Immature natural killer cell (primary cell): ENCODE results near the gene CLGN. TPM values are rescaled to one million over a fixed set of nuclear protein-coding genes. Genes with fewer than 3 reads are reported as not detected.
"Not testable (repeated sequence)": the region's sequence is repeated elsewhere in the genome, so short reads cannot be mapped to it uniquely, and the experiment has no call there.

ENCODE experiments used
- DNase-seq, 3 donors: peaks; one replicate each; pipeline ENCODE4 v3.0.0; 2022; ENCODE audit warnings: mixed read lengths in 1 of 3
- H3K27ac Mint-ChIP-seq, 6 donors: one replicate each; pipeline ENCODE4 v1.8.0; 2020; ENCODE audit warnings: mixed read lengths in 6 of 6, mild to moderate bottlenecking in 5 of 6, inconsistent platforms in 4 of 6, moderate library complexity in 3 of 6
- H3K27me3 Mint-ChIP-seq, 3 donors: one replicate each; pipeline ENCODE4 v1.8.0; 2020 to 2021; ENCODE audit warnings: low read depth in 3 of 3, mild to moderate bottlenecking in 3 of 3, mixed read lengths in 3 of 3, moderate library complexity in 3 of 3, inconsistent platforms in 1 of 3
- H3K36me3 Mint-ChIP-seq, 3 donors: one replicate each; pipeline ENCODE4 v1.8.0; 2020; ENCODE audit warnings: mixed read lengths in 3 of 3, inconsistent platforms in 2 of 3, mild to moderate bottlenecking in 2 of 3
- H3K4me1 Mint-ChIP-seq, 2 donors: one replicate each; pipeline ENCODE4 v1.8.0; 2020; ENCODE audit warnings: inconsistent platforms in 2 of 2, mild to moderate bottlenecking in 2 of 2, mixed read lengths in 2 of 2, moderate library complexity in 1 of 2
- H3K4me3 Mint-ChIP-seq, 5 donors: one replicate each; pipeline ENCODE4 v1.8.0; 2020; ENCODE audit warnings: mild to moderate bottlenecking in 5 of 5, mixed read lengths in 5 of 5, inconsistent platforms in 3 of 5, moderate library complexity in 3 of 5
- H3K9me3 Mint-ChIP-seq, 6 donors: one replicate each; pipeline ENCODE4 v1.8.0; 2020; ENCODE audit warnings: mild to moderate bottlenecking in 6 of 6, mixed read lengths in 6 of 6, inconsistent platforms in 4 of 6, moderate library complexity in 3 of 6
- polyA plus RNA-seq, 3 donors: library from polyadenylated mRNA; unstranded; fragments of 300-500 nt; fragmentation: Illumina TruSeq; gene quantifications; one replicate each; pipeline ENCODE4 v1.2.3, GENCODE V29; 2021

CLGN gene
- polyA plus RNA-seq, 3 donors from 2014 or later = not detected

DNA sequence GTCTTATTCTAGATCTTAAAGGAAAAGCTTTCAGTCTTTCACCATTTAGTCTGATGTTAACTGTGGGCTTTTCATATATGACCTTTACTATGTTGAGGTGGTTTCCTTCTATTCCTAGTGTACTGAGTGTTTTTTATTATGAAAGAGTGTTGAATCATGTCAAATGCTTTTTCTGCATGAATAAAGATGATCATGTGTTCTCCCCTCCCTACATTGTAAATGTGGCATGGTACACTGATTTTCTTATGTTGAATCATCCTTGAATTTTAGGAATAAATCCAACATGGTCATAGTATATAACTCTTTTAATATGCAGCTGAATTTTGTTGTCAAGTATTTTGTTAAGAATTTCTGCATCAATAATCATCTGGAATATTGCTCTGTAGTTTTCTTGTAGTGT lies 4.3 kb downstream of the CLGN start:
- Mint-ChIP-seq H3K36me3 (no peaks in the 10 kb centered on the region), H3K4me1 (peaks cover 7 to 15% of the 10 kb centered on the region in 2 donors), H3K9me3 (peaks cover 0 to 3% (median 0%) of the 10 kb centered on the region in 6 donors), H3K27ac (no peak overlapping the region), H3K27me3 (peaks cover 9 to 14% (median 9%) of the 10 kb centered on the region in 3 donors), H3K4me3 (no peak overlapping the region)
- DNase-seq = no peak

GRCh38 chr4:140413130-140413969 lies 14.1 kb downstream of the CLGN start:
- not testable (repeated sequence) for H3K27ac Mint-ChIP-seq, H3K4me1 Mint-ChIP-seq

DNA sequence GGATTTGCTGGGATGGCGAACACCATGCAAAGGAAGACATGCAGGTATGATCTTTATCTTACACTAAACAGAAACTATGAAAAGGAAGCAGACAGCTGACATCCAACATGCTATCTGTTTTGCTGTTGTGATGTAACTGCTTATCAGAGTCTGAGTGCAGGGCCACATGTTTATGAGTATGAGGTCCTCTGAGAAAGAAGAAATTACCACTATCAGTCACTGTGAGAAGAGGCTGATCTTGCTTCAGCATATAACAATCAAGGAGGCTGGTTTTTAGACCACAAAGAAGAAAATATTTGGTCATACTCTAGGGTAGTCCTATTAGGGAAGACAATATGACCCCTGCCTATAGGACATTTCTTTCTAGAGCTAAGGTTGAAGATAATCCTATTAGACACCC lies 18.5 kb downstream of the CLGN start:
- H3K9me3 Mint-ChIP-seq = peaks cover 0 to 2% (median 0%) of the 10 kb centered on the region in 6 donors
- no peak for DNase-seq
- no peaks in the 10 kb centered on the region for H3K36me3 Mint-ChIP-seq
- no peaks in the 10 kb centered on the region for H3K4me1 Mint-ChIP-seq
- no peak overlapping the region for H3K4me3 Mint-ChIP-seq
- peaks cover 0 to 10% (median 4%) of the 10 kb centered on the region in 3 donors for H3K27me3 Mint-ChIP-seq
- no peak overlapping the region for H3K27ac Mint-ChIP-seq

More at GRCh38 chr4:140413130-140413969, 14.1 kb downstream of the CLGN start:
- H3K4me3 Mint-ChIP-seq, DNase-seq, H3K27me3 Mint-ChIP-seq, H3K36me3 Mint-ChIP-seq, H3K9me3 Mint-ChIP-seq: not testable (repeated sequence)

- no peak overlapping the region for H3K4me3 Mint-ChIP-seq
- no peaks in the 10 kb centered on the region for H3K4me1 Mint-ChIP-seq
- peaks cover 0 to 2% (median 0%) of the 10 kb centered on the region in 6 donors for H3K9me3 Mint-ChIP-seq
- DNase-seq = no peak
- H3K27me3 Mint-ChIP-seq = peaks cover 0 to 4% (median 4%) of the 10 kb centered on the region in 3 donors
- no peaks in the 10 kb centered on the region for H3K36me3 Mint-ChIP-seq
- no peak overlapping the region for H3K27ac Mint-ChIP-seq
Observed at GRCh38 chr4:140406292-140406691, 21.2 kb downstream of the CLGN start.

GRCh38 chr4:140400111-140400510 lies 27.3 kb downstream of the CLGN start:
- H3K36me3 Mint-ChIP-seq = no peaks in the 10 kb centered on the region
- H3K4me3 Mint-ChIP-seq = no peak overlapping the region
- DNase-seq = no peak
- H3K27ac Mint-ChIP-seq = no peak overlapping the region
- H3K4me1 Mint-ChIP-seq = no peaks in the 10 kb centered on the region
- no peaks in the 10 kb centered on the region for H3K9me3 Mint-ChIP-seq
- peaks cover 2 to 4% (median 3%) of the 10 kb centered on the region in 3 donors for H3K27me3 Mint-ChIP-seq

DNA sequence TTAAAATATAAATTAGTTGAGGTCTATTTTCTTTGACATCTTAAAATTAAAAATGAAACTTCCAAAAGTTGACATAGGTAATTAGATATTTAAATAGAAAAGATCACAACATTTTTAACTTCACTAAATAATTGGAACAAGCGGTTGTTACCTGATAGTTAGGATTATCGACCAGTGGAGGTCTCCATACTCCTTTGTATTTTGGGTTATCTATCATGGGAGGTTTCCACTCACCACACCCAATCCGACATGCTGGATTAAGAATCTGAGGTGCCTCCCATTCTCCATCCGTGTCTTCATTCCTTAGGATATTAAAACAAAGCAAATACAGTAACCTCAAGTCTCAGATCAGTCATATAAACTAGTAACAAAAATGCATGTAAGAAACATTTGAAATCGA lies 31.8 kb downstream of the CLGN start:
- peaks cover 0 to 6% (median 5%) of the 10 kb centered on the region in 3 donors for H3K27me3 Mint-ChIP-seq
- DNase-seq = no peak
- H3K4me3 Mint-ChIP-seq = no peak overlapping the region
- H3K4me1 Mint-ChIP-seq = no peaks in the 10 kb centered on the region
- no peaks in the 10 kb centered on the region for H3K9me3 Mint-ChIP-seq
- no peaks in the 10 kb centered on the region for H3K36me3 Mint-ChIP-seq
- H3K27ac Mint-ChIP-seq = no peak overlapping the region

GRCh38 chr4:140388015-140388414 lies 39.4 kb downstream of the CLGN start:
- peaks cover 0 to 3% (median 0%) of the 10 kb centered on the region in 3 donors for H3K36me3 Mint-ChIP-seq
- no peak overlapping the region for H3K27ac Mint-ChIP-seq
- no peak overlapping the region for H3K4me3 Mint-ChIP-seq
- no peak for DNase-seq
- H3K4me1 Mint-ChIP-seq = no peaks in the 10 kb centered on the region
- H3K27me3 Mint-ChIP-seq = peaks cover 0 to 2% (median 2%) of the 10 kb centered on the region in 3 donors
- H3K9me3 Mint-ChIP-seq = no peaks in the 10 kb centered on the region

DNA sequence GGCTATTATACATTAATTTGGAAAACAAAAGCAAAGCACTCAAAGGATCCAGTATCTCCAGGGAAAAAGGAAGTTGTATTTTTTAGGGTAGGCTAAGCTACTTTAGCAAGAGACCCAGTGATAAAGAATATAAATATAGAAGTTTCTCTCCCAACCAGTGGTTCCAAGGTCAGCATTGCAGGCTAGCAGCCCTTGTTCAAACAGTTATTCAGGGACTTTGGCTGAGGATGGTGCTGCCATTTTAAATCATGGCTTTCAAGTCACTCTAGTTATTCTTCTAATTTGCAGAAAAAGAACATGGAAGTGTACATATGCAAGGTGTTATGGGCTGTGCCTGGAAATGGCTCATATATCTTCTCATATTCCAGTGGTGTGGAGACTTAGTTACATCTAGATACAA lies 44.7 kb downstream of the CLGN start:
- Mint-ChIP-seq H3K27me3 (no peaks in the 10 kb centered on the region), H3K36me3 (peaks cover 3 to 11% (median 9%) of the 10 kb centered on the region in 3 donors), H3K9me3 (no peaks in the 10 kb centered on the region), H3K4me3 (no peak overlapping the region), H3K27ac (no peak overlapping the region), H3K4me1 (peaks cover 0 to under 1% of the 10 kb centered on the region in 2 donors)
- no peak for DNase-seq

- peak in 1 of 3 donors; percentile 5 for DNase-seq
- Mint-ChIP-seq H3K4me1 (peaks cover 14 to 29% of the 10 kb centered on the region in 2 donors), H3K36me3 (no peaks in the 10 kb centered on the region), H3K4me3 (peak overlapping the region in 1 of 5 donors; percentile 83), H3K9me3 (no peaks in the 10 kb centered on the region), H3K27me3 (peaks cover 0 to 6% (median 0%) of the 10 kb centered on the region in 3 donors), H3K27ac (peak overlapping the region in 4 of 6 donors; percentile 36 to 78 (median 74))
Observed at GRCh38 chr4:140374130-140374477, 53.3 kb downstream of the CLGN start.

GRCh38 chr4:140373328-140374129 lies 53.9 kb downstream of the CLGN start, which contains the start of gene SCOC:
Gene SCOC (plus strand): TSS chr4:140373646. CDS start chr4:140379171, 5,525 bp downstream.
- Mint-ChIP-seq H3K27me3 (peaks cover 0 to 6% (median 0%) of the 10 kb centered on the region in 3 donors), H3K4me3 (peak within 1 kb of the TSS in 1 of 5 donors; percentile 83), H3K4me1 (peaks cover 14 to 29% of the 10 kb centered on the region in 2 donors), H3K9me3 (no peaks in the 10 kb centered on the region), H3K27ac (peak within 1 kb of the TSS in 4 of 6 donors; percentile 36 to 78 (median 74)), H3K36me3 (peaks cover 0 to under 1% (median 0%) of the 10 kb centered on the region in 3 donors)
- DNase-seq = peak; percentile 95 to 97 (median 96)

DNA sequence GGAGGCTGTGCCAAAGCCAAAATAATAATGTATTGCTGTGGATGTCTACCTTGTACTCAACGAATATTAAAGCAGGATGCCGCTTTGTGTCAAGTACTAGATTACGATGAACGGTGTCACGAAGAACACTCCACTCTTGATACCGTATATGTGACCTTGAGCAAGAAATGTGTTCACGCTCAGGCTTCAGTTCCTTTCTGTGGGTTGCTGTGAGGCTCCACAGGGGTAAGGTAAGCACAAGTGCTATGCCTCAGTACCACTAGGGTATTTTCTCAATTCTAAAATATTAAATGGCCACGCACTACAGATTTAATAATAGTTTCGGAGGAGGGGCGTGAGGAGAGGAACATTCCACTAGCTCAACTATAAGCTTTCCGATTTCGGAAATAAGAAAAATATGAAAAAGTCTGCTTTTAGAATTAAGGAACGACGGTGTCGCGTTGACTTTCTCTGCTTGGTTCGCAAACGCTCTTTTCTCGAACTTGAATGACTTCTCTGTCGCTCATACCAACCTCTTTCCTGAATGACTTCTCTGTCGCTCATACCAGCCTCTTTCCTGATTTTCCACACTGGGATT lies 54.6 kb downstream of the CLGN start:
- H3K27ac Mint-ChIP-seq = no peak overlapping the region
- peaks cover 0 to 3% (median 0%) of the 10 kb centered on the region in 3 donors for H3K36me3 Mint-ChIP-seq
- no peaks in the 10 kb centered on the region for H3K9me3 Mint-ChIP-seq
- peaks cover 14 to 29% of the 10 kb centered on the region in 2 donors for H3K4me1 Mint-ChIP-seq
- DNase-seq = peak in 1 of 3 donors; percentile 32
- no peak overlapping the region for H3K4me3 Mint-ChIP-seq
- peaks cover 0 to 6% (median 1%) of the 10 kb centered on the region in 3 donors for H3K27me3 Mint-ChIP-seq

- no peak overlapping the region for H3K27ac Mint-ChIP-seq
- peaks cover 0 to 3% (median 1%) of the 10 kb centered on the region in 3 donors for H3K27me3 Mint-ChIP-seq
- H3K4me1 Mint-ChIP-seq = no peaks in the 10 kb centered on the region
- peaks cover 0 to 4% (median 3%) of the 10 kb centered on the region in 3 donors for H3K36me3 Mint-ChIP-seq
- no peak for DNase-seq
- no peaks in the 10 kb centered on the region for H3K9me3 Mint-ChIP-seq
- H3K4me3 Mint-ChIP-seq = no peak overlapping the region
Observed at GRCh38 chr4:140368686-140369085, 58.8 kb downstream of the CLGN start.

DNA sequence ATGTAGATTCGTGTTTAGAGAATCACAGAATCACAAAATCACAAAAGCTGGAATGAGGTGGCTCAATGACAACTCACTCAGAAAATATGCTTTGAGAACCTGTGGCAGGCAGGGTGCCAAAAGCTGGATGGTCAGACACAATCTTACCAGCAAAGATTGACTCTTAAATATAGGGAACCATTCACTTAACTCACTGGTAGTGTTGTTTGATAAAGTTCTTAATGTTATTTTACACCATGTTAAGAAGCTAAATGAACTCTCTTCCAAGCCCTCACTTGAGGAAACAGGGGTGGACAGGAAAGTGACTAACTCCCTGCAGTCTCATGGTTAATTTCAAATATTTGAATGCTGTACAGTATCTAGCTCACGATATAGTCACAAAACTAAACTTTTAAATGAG lies 59.7 kb downstream of the CLGN start:
- Mint-ChIP-seq H3K36me3 (peaks cover 0 to 4% (median 3%) of the 10 kb centered on the region in 3 donors), H3K9me3 (no peaks in the 10 kb centered on the region), H3K27ac (no peak overlapping the region), H3K4me3 (no peak overlapping the region), H3K4me1 (no peaks in the 10 kb centered on the region), H3K27me3 (peaks cover 0 to 3% (median 1%) of the 10 kb centered on the region in 3 donors)
- DNase-seq = no peak
